HCT116 (cell line): ENCODE results near the gene ZNF808. TPM values are rescaled to one million over a fixed set of nuclear protein-coding genes. Genes with fewer than 3 reads are reported as not detected.

Experiments
- ATAC-seq: fragments of 200-7000 bp; cut with Tn5 transposase; 2 replicates; pipeline ENCODE4 v1.9.1; 2020; ENCODE audit warnings: mild to moderate bottlenecking, moderate library complexity
- BruUV-seq: library from RNA; stranded (reverse); fragments of 400-500 nt; replicated peaks from 2 replicates; lab custom pipeline; 2021; lab: Mats Ljungman, UMichigan
- CTCF ChIA-PET: fragments of 300-600 bp; sonication (Branson Sonifier 250); formaldehyde crosslinking; loops from one replicate; lab custom pipeline; 2021; ENCODE audit warnings: antibody characterized with exemption; lab: Charles Lee
- POLR2A ChIA-PET: fragments of 300-600, 350-600 bp; sonication (Branson Sonifier 250); formaldehyde crosslinking; loops from one replicate; lab custom pipeline; 2021; ENCODE audit warnings: antibody characterized with exemption; lab: Charles Lee
- RAD21 ChIA-PET, 2 experiments: fragments of 300-600 bp; sonication (Branson Sonifier 250); formaldehyde crosslinking; loops; one replicate each; lab custom pipeline; 2023; ENCODE audit warnings: low total read pairs in 2 of 2; ENCODE audit not compliant: uncharacterized antibody in 2 of 2, unreplicated experiment in 2 of 2, low non-redundant PET in 1 of 2; lab: Charles Lee
- DNase-seq: peaks from one replicate; pipeline ENCODE4 v3.0.0-alpha.2; 2010; ENCODE audit warnings: low read depth, low spot score
- H2AFZ ChIP-seq: fragments of 200-600 bp; shearing (Covaris generic), sonication (generic); 2 replicates; pipeline ENCODE4 v1.6.1; 2017; ENCODE audit warnings: low read depth, mixed run types, mixed read lengths, antibody characterized with exemption, low read length; ENCODE audit not compliant: poor library complexity, severe bottlenecking
- H3K27ac ChIP-seq: 2 replicates; pipeline ENCODE4 v1.5.1; 2012; ENCODE audit warnings: low read depth, low read length
- H3K27me3 ChIP-seq: fragments of 200-600 bp; sonication (generic); 2 replicates; pipeline ENCODE4 v1.6.1; 2016; ENCODE audit warnings: mixed run types, low read length, mixed read lengths; ENCODE audit not compliant: insufficient read depth
- H3K36me3 ChIP-seq, 2 experiments: fragments of 200-500 bp in 1 of 2; fragments of 200-600 bp in 1 of 2; sonication (Bioruptor generic) in 1 of 2; sonication (generic) in 1 of 2; 2 replicates each; pipeline versions ENCODE4 v1.5.1 to v1.6.1; 2014 to 2016; ENCODE audit warnings: low read length in 2 of 2, inconsistent platforms in 1 of 2, mixed read lengths in 1 of 2, mixed run types in 1 of 2; ENCODE audit not compliant: insufficient read depth in 2 of 2, control insufficient read depth in 1 of 2
- H3K4me1 ChIP-seq, 2 experiments: fragments of 200-600 bp in 1 of 2; sonication (generic) in 1 of 2; 2 replicates each; pipeline versions ENCODE4 v1.5.1 to v1.6.1; 2012 to 2017; ENCODE audit warnings: low read length in 2 of 2, inconsistent platforms in 1 of 2, mild to moderate bottlenecking in 1 of 2, mixed read lengths in 1 of 2, mixed run types in 1 of 2, moderate library complexity in 1 of 2; ENCODE audit not compliant: insufficient read depth in 2 of 2, control insufficient read depth in 1 of 2
- H3K4me2 ChIP-seq: fragments of 200-600 bp; sonication (generic); 2 replicates; pipeline ENCODE4 v1.6.1; 2017; ENCODE audit warnings: mixed run types, low read length, mixed read lengths
- H3K4me3 ChIP-seq, 2 experiments: fragments of 200-600 bp in 1 of 2; sonication (generic) in 1 of 2; replicated peaks in 1 of 2; 2 replicates each; pipeline ENCODE4 v1.5.1; 2011 to 2016; ENCODE audit warnings: low read length in 2 of 2, control low read depth in 1 of 2, low read depth in 1 of 2, mild to moderate bottlenecking in 1 of 2, mixed read lengths in 1 of 2, mixed run types in 1 of 2
- H3K79me2 ChIP-seq: fragments of 200-600 bp; sonication (generic); 2 replicates; pipeline ENCODE4 v1.6.1; 2017; ENCODE audit warnings: mild to moderate bottlenecking, mixed run types, low read length, moderate library complexity, mixed read lengths; ENCODE audit not compliant: insufficient read depth
- H3K9ac ChIP-seq: fragments of 200-600 bp; sonication (generic); 2 replicates; pipeline ENCODE4 v1.6.1; 2016; ENCODE audit warnings: low read length, mixed read lengths
- H3K9me2 ChIP-seq: fragments of 200-600 bp; sonication (generic), shearing (Covaris generic); 2 replicates; pipeline ENCODE4 v1.6.1; 2017; ENCODE audit warnings: mixed run types, mild to moderate bottlenecking, moderate library complexity; ENCODE audit not compliant: insufficient read depth
- H3K9me3 ChIP-seq, 2 experiments: fragments of 200-500 bp in 1 of 2; fragments of 200-600 bp in 1 of 2; sonication (Bioruptor generic) in 1 of 2; sonication (generic) in 1 of 2; 2 replicates each; pipeline ENCODE4 v1.6.1; 2014 to 2017; ENCODE audit warnings: low read length in 2 of 2, mixed read lengths in 2 of 2, inconsistent platforms in 1 of 2, low read depth in 1 of 2, mild to moderate bottlenecking in 1 of 2, mixed run types in 1 of 2, moderate library complexity in 1 of 2; ENCODE audit not compliant: control insufficient read depth in 1 of 2, insufficient read depth in 1 of 2
- H4K20me1 ChIP-seq: fragments of 200-600 bp; sonication (generic), shearing (Covaris generic); 2 replicates; pipeline ENCODE4 v1.6.1; 2017; ENCODE audit warnings: mixed run types, mild to moderate bottlenecking, moderate library complexity; ENCODE audit not compliant: insufficient read depth
- CEBPB ChIP-seq: IDR thresholded peaks from 2 replicates; pipeline ENCODE4 v1.6.1; 2012; ENCODE audit warnings: low read depth
- EGR1 ChIP-seq: IDR thresholded peaks from 2 replicates; pipeline ENCODE4 v1.6.1; 2012; ENCODE audit warnings: low read depth
- ELF1 ChIP-seq: IDR thresholded peaks from 2 replicates; pipeline ENCODE4 v1.6.1; 2012; ENCODE audit warnings: low read depth, borderline replicate concordance
- EZH2 ChIP-seq: fragments of 200-600 bp; sonication (generic); IDR thresholded peaks from 2 replicates; pipeline ENCODE4 v1.6.1; 2017; ENCODE audit warnings: antibody characterized with exemption, mixed run types
- FOSL1 ChIP-seq: IDR thresholded peaks from 2 replicates; pipeline ENCODE4 v1.6.1; 2012; ENCODE audit warnings: low read depth
- POLR2A ChIP-seq: IDR thresholded peaks from 2 replicates; pipeline ENCODE4 v1.7.0; 2011; ENCODE audit warnings: borderline replicate concordance; ENCODE audit not compliant: insufficient read depth, insufficient read length; ENCODE audit errors: extremely low read depth
- POLR2AphosphoS5 ChIP-seq: IDR thresholded peaks from 2 replicates; pipeline ENCODE4 v1.6.1; 2011; ENCODE audit warnings: mild to moderate bottlenecking, low read depth, low read length, moderate library complexity
- RAD21 ChIP-seq: IDR thresholded peaks from 2 replicates; pipeline ENCODE4 v1.6.1; 2012; ENCODE audit warnings: low read depth, mild to moderate bottlenecking
- SIN3A ChIP-seq: IDR thresholded peaks from 2 replicates; pipeline ENCODE4 v1.6.1; 2012; ENCODE audit warnings: low read depth
- SP1 ChIP-seq: IDR thresholded peaks from 2 replicates; pipeline ENCODE4 v1.6.1; 2012; ENCODE audit warnings: low read depth
- YY1 ChIP-seq: IDR thresholded peaks from 2 replicates; pipeline ENCODE4 v1.6.1; 2011; ENCODE audit warnings: low read length, low read depth, moderate library complexity, mild to moderate bottlenecking; ENCODE audit not compliant: insufficient replicate concordance; ENCODE audit errors: extremely low read depth
- ZFX ChIP-seq: fragments of 450-650 bp; IDR thresholded peaks from 2 replicates; pipeline ENCODE4 v1.6.1; 2017
- intact Hi-C: fragments of 100-400 bp; cut with micrococcal nuclease; formaldehyde crosslinking; loops from 2 replicates; pipeline ENCODE4 v1.10.0; 2022
- total RNA-seq: library from RNA; stranded (reverse); gene quantifications from one replicate; pipeline ENCODE4 v1.2.1, GENCODE V29; 2021; ENCODE audit not compliant: unreplicated experiment
- TF ChIP-seq, protein P1 (sequence below): IDR thresholded peaks from 2 replicates; pipeline ENCODE4 v1.6.1; 2011; ENCODE audit warnings: mild to moderate bottlenecking, low read length, moderate library complexity; ENCODE audit not compliant: insufficient replicate concordance; ENCODE audit errors: extremely low read depth
- TF ChIP-seq, protein P2 (sequence below): IDR thresholded peaks from 2 replicates; pipeline ENCODE4 v1.6.1; 2012
- TF ChIP-seq, protein P3 (sequence below): IDR thresholded peaks from 2 replicates; pipeline ENCODE4 v1.6.1; 2012

The ZNF808 gene
- total RNA-seq, 1 experiment from 2014 or later = 15.4 TPM

DNA sequence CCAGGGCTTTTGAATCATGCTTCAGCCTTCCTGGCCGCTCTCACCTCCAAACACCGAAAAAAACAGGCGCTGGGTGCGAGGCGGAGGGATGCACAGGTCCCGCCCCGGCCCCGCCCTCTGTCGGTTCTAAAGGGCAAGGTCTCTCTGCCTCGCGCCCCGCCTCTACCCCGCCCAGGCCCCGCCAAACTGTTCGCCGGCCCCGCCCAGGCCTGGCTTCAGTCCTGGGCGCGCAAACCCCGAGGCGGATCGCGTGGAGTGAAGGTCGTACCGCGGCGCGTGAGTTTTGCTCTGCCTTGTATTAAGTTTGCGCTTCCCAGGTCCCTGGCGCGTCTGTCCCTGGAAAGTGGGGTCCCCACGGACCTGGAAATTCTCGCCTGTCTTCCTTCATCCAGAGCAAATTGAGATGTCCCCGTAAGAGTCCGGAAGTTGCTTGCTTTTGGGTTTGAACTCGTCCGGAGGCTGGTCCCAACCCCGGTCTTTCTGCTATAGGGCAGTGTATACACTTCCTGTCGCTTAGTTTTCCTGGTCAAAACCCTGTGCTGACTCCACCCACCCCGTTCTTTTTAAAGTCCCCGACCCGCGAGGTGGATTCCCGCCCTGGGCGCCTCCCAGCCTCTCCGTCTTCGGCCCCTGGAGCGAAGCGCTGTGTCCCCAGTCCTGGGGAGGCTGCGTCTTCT is 8.4 kb downstream of the ZNF808 start:
- no peak for ATAC-seq
- H3K4me2 ChIP-seq = no peak overlapping the region
- H3K27me3 ChIP-seq = no peaks in the 10 kb centered on the region
- H3K9me2 ChIP-seq = no peaks in the 10 kb centered on the region
- H2AFZ ChIP-seq = no peak overlapping the region
- TF ChIP-seq YY1 = no peak
- no peaks in the 10 kb centered on the region for H3K79me2 ChIP-seq
- intact Hi-C loops = no loop called here
- ChIA-PET POLR2A (no interaction called here), RAD21 (no interaction called here), CTCF (no interaction called here)
- H3K9me3 ChIP-seq = peaks cover 0 to 10% of the 10 kb centered on the region in 2 experiments; a peak in 1 of 4 replicates
- DNase-seq = no peak
- no TSS peak for BruUV-seq
- H3K4me1 ChIP-seq = no peaks in the 10 kb centered on the region
- H4K20me1 ChIP-seq = no peaks in the 10 kb centered on the region
- H3K27ac ChIP-seq = no peak overlapping the region
- no peak overlapping the region for H3K4me3 ChIP-seq
- H3K36me3 ChIP-seq = peaks cover 0 to 9% of the 10 kb centered on the region in 2 experiments
- no peak overlapping the region for H3K9ac ChIP-seq

DNA sequence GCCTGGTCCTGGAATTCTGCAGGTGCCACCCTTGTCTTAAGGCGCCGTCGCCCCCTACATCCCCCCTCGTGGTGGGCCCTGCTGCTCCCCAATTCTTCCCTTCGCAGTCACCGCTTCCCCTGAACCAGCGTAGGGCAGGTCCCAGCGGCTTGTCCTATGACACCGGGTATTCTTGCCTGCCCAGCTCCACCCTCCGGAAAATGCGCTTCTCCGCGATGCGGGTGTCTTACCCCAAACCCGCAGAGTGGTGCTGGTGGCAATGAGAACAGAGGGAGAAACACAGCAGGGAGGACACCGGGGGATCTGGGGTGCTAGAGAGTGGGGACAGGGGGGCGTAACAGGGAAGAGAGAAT is 9.0 kb downstream of the ZNF808 start:
- no peaks in the 10 kb centered on the region for H3K27me3 ChIP-seq
- peaks cover 0 to 9% of the 10 kb centered on the region in 2 experiments for H3K36me3 ChIP-seq
- no peak overlapping the region for H3K27ac ChIP-seq
- ChIA-PET CTCF (no interaction called here), RAD21 (no interaction called here), POLR2A (no interaction called here)
- BruUV-seq = no TSS peak
- no peak overlapping the region for H3K9ac ChIP-seq
- H4K20me1 ChIP-seq = no peaks in the 10 kb centered on the region
- no peak overlapping the region for H3K4me2 ChIP-seq
- DNase-seq (no peak), ATAC-seq (no peak)
- no peaks in the 10 kb centered on the region for H3K9me2 ChIP-seq
- no peaks in the 10 kb centered on the region for H3K4me1 ChIP-seq
- H2AFZ ChIP-seq = no peak overlapping the region
- intact Hi-C loops = no loop called here
- no peaks in the 10 kb centered on the region for H3K79me2 ChIP-seq
- H3K4me3 ChIP-seq = no peak overlapping the region
- peaks cover 0 to 10% of the 10 kb centered on the region in 2 experiments; a peak in 1 of 4 replicates for H3K9me3 ChIP-seq
- no peak for TF ChIP-seq SIN3A
- TF ChIP-seq, protein P1, sequence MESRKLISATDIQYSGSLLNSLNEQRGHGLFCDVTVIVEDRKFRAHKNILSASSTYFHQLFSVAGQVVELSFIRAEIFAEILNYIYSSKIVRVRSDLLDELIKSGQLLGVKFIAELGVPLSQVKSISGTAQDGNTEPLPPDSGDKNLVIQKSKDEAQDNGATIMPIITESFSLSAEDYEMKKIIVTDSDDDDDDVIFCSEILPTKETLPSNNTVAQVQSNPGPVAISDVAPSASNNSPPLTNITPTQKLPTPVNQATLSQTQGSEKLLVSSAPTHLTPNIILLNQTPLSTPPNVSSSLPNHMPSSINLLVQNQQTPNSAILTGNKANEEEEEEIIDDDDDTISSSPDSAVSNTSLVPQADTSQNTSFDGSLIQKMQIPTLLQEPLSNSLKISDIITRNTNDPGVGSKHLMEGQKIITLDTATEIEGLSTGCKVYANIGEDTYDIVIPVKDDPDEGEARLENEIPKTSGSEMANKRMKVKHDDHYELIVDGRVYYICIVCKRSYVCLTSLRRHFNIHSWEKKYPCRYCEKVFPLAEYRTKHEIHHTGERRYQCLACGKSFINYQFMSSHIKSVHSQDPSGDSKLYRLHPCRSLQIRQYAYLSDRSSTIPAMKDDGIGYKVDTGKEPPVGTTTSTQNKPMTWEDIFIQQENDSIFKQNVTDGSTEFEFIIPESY = no peak
- TF ChIP-seq FOSL1 = no peak
- no peak for TF ChIP-seq YY1
- no peak for TF ChIP-seq SP1
- no peak for TF ChIP-seq EGR1
- TF ChIP-seq CEBPB = no peak
- TF ChIP-seq POLR2A = no peak
- TF ChIP-seq, protein P2, sequence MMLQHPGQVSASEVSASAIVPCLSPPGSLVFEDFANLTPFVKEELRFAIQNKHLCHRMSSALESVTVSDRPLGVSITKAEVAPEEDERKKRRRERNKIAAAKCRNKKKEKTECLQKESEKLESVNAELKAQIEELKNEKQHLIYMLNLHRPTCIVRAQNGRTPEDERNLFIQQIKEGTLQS = no peak
- no peak for TF ChIP-seq ELF1
- TF ChIP-seq, protein P3, sequence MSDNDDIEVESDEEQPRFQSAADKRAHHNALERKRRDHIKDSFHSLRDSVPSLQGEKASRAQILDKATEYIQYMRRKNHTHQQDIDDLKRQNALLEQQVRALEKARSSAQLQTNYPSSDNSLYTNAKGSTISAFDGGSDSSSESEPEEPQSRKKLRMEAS = no peak
- TF ChIP-seq RAD21 = no peak
- TF ChIP-seq EZH2 = no peak
- TF ChIP-seq ZFX = no peak
- no peak for TF ChIP-seq POLR2AphosphoS5
